Neural crest cell (in vitro differentiated cells): Measurements from ENCODE around the gene SKP1. TPM values are rescaled to one million over a fixed set of nuclear protein-coding genes. Genes with fewer than 3 reads are reported as not detected.
A peak's percentile ranks its signal among the peaks of the same experiment; 100 is the strongest.

ENCODE experiments used
- DNase-seq: peaks from one replicate; pipeline ENCODE4 v3.0.0; 2021; ENCODE audit warnings: low read depth, mixed read lengths, low spot score
- H3K27ac Mint-ChIP-seq: one replicate; pipeline ENCODE4 v1.8.0; 2021; ENCODE audit warnings: mild to moderate bottlenecking, mixed read lengths; ENCODE audit not compliant: unreplicated experiment
- H3K27me3 Mint-ChIP-seq: 2 replicates; pipeline ENCODE4 v1.8.0; 2021; ENCODE audit warnings: low read depth, mild to moderate bottlenecking, mixed read lengths
- H3K36me3 Mint-ChIP-seq: 2 replicates; pipeline ENCODE4 v1.8.0; 2021; ENCODE audit warnings: low read depth, mild to moderate bottlenecking, mixed read lengths
- H3K4me1 Mint-ChIP-seq: 2 replicates; pipeline ENCODE4 v1.8.0; 2021; ENCODE audit warnings: mixed read lengths
- H3K4me3 Mint-ChIP-seq: one replicate; pipeline ENCODE4 v1.8.0; 2021; ENCODE audit warnings: mild to moderate bottlenecking, mixed read lengths
- H3K9me3 Mint-ChIP-seq: 2 replicates; pipeline ENCODE4 v1.8.0; 2021; ENCODE audit warnings: mixed read lengths
- CTCF ChIP-seq: fragments of 200-600 bp; sonication (generic); conservative IDR thresholded peaks from 2 replicates; pipeline ENCODE4 v1.5.0; 2021; ENCODE audit warnings: antibody characterized with exemption, mild to moderate bottlenecking
- total RNA-seq: library from RNA; stranded (reverse); gene quantifications from 2 replicates; pipeline ENCODE4 v1.2.1, GENCODE V29; 2021

SKP1 gene
- total RNA-seq, 1 donor from 2014 or later: 340 TPM

GRCh38 chr5:134142052-134142451 is 34.7 kb downstream of the SKP1 start:
- no peaks in the 10 kb centered on the region for H3K27me3 Mint-ChIP-seq
- no peak overlapping the region for H3K4me3 Mint-ChIP-seq
- H3K4me1 Mint-ChIP-seq: peaks cover 5% of the 10 kb centered on the region
- H3K27ac Mint-ChIP-seq: peak overlapping the region; percentile 70
- no peaks in the 10 kb centered on the region for H3K36me3 Mint-ChIP-seq
- no peak for DNase-seq
- no peaks in the 10 kb centered on the region for H3K9me3 Mint-ChIP-seq
- no peak for TF ChIP-seq CTCF

- Mint-ChIP-seq H3K36me3 (no peaks in the 10 kb centered on the region), H3K9me3 (no peaks in the 10 kb centered on the region), H3K27me3 (no peaks in the 10 kb centered on the region), H3K4me1 (peaks cover 5% of the 10 kb centered on the region), H3K4me3 (no peak overlapping the region), H3K27ac (peak overlapping the region; percentile 70)
- no peak for TF ChIP-seq CTCF
- DNase-seq: no peak
Measured at GRCh38 chr5:134141331-134142050, 35.3 kb downstream of the SKP1 start.

GRCh38 chr5:134140530-134141201 is 36.1 kb downstream of the SKP1 start:
- peaks cover 1% of the 10 kb centered on the region for H3K4me1 Mint-ChIP-seq

GRCh38 chr5:134139891-134140469 is 36.8 kb downstream of the SKP1 start:
- H3K4me1 Mint-ChIP-seq: no peaks in the 10 kb centered on the region
- no peaks in the 10 kb centered on the region for H3K27me3 Mint-ChIP-seq
- H3K4me3 Mint-ChIP-seq: no peak overlapping the region
- no peak for TF ChIP-seq CTCF
- no peak for DNase-seq
- no peaks in the 10 kb centered on the region for H3K9me3 Mint-ChIP-seq
- peaks cover 7% of the 10 kb centered on the region for H3K36me3 Mint-ChIP-seq
- H3K27ac Mint-ChIP-seq: no peak overlapping the region

More at GRCh38 chr5:134140530-134141201, 36.1 kb downstream of the SKP1 start:
- peak; percentile 57 for DNase-seq
- peaks cover 2% of the 10 kb centered on the region for H3K36me3 Mint-ChIP-seq
- no peak overlapping the region for H3K27ac Mint-ChIP-seq
- no peaks in the 10 kb centered on the region for H3K9me3 Mint-ChIP-seq
- no peaks in the 10 kb centered on the region for H3K27me3 Mint-ChIP-seq
- H3K4me3 Mint-ChIP-seq: peak overlapping the region; percentile 38
- peak; percentile 78 for TF ChIP-seq CTCF

GRCh38 chr5:134139377-134139851 is 37.3 kb downstream of the SKP1 start:
- Mint-ChIP-seq H3K36me3 (peaks cover 7% of the 10 kb centered on the region), H3K9me3 (no peaks in the 10 kb centered on the region), H3K4me3 (no peak overlapping the region), H3K4me1 (no peaks in the 10 kb centered on the region), H3K27me3 (no peaks in the 10 kb centered on the region), H3K27ac (no peak overlapping the region)
- no peak for TF ChIP-seq CTCF
- DNase-seq: no peak
